Right lobe of liver (tissue), 6 donors: Measurements from ENCODE around the gene CLIP2. TPM values are rescaled to one million over a fixed set of nuclear protein-coding genes. Genes with fewer than 3 reads are reported as not detected.

Experiments used
- ATAC-seq, 4 donors: fragments of 200-7000 bp; cut with Tn5 transposase; one replicate each; pipeline ENCODE4 v1.9.1; 2020; ENCODE audit warnings: mild to moderate bottlenecking in 4 of 4, moderate library complexity in 4 of 4
- DNase-seq, 3 donors: peaks; one replicate each; pipeline ENCODE4 v3.0.0-alpha.2; 2020
- H3K27ac ChIP-seq, 3 donors: fragments of 200-600 bp; one replicate each; pipeline ENCODE4 v1.8.0; 2022
- H3K27me3 ChIP-seq, 2 donors: fragments of 200-600 bp; one replicate each; pipeline ENCODE4 v1.8.0; 2022
- H3K36me3 ChIP-seq, 4 donors: fragments of 200-600 bp; sonication (generic) in 1 of 4; one replicate each; pipeline versions ENCODE4 v1.5.1 to v1.8.0; 2017 to 2022; ENCODE audit warnings: control low read depth in 1 of 4
- H3K4me1 ChIP-seq, 4 donors: fragments of 200-600 bp; sonication (generic) in 1 of 4; one replicate each; pipeline versions ENCODE4 v1.5.1 to v1.8.0; 2017 to 2022; ENCODE audit warnings: control low read depth in 1 of 4
- H3K4me3 ChIP-seq, 3 donors: fragments of 200-600 bp; one replicate each; pipeline ENCODE4 v1.8.0; 2022
- H3K9me3 ChIP-seq, 4 donors: fragments of 200-600 bp; sonication (generic) in 1 of 4; one replicate each; pipeline versions ENCODE4 v1.5.1 to v1.8.0; 2017 to 2022; ENCODE audit warnings: control low read depth in 1 of 4
- POLR2A ChIP-seq: fragments of 450-650 bp; IDR thresholded peaks from one replicate; pipeline ENCODE4 v1.6.1; 2017; ENCODE audit warnings: antibody characterized with exemption, mild to moderate bottlenecking
- WGBS: methylation state at CpG from one replicate; pipeline ENCODE4 v1.1.6; 2018; ENCODE audit warnings: low coverage, low lambda C conversion rate; ENCODE audit not compliant: insufficient coverage; ENCODE audit errors: missing lambda C conversion rate; 5-methylcytosine and 5-hydroxymethylcytosine counted together
- intact Hi-C, 2 donors: fragments of 100-400 bp; cut with DNase I; formaldehyde crosslinking; loops; one replicate each; pipeline versions ENCODE4 v1.11.2 to v1.14.1; 2022
- total RNA-seq, 6 experiments: library from RNA; depleted of rRNA in 2 of 6; stranded (reverse); fragments of >200 nt in 2 of 6; fragmentation: NEBNext Ultra II Directional in 3 of 6; extraction: Animal tissue kit (Norgen Biotek cat#: 25700) in 3 of 6; gene quantifications; one replicate each; pipeline versions ENCODE4 v1.1.0 to v1.2.4, GENCODE V29; 2016 to 2023
- TF ChIP-seq, protein P1 (sequence below), 4 donors: fragments of 200-600 bp in 3 of 4; fragments of 450-650 bp in 1 of 4; IDR thresholded peaks; one replicate each; pipeline versions ENCODE4 v1.5.1 to v1.8.0; 2016 to 2022; ENCODE audit warnings: antibody characterized with exemption in 4 of 4, mild to moderate bottlenecking in 2 of 4
- donor health status: DM: no; HTN: yes; CAD: no.
- donor health status: DM: no; HTN: no; CAD: no.
- donor health status: DM: no; HTN: no; CAD: no.
- donor health status: DM: no; HTN: yes; CAD: no.
- donor health status: DM: no; HTN: yes; CAD: no.

The CLIP2 gene
- total RNA-seq, 6 experiments from 2014 or later, result 2.8 to 6.8 (median 4.2) TPM

DNA sequence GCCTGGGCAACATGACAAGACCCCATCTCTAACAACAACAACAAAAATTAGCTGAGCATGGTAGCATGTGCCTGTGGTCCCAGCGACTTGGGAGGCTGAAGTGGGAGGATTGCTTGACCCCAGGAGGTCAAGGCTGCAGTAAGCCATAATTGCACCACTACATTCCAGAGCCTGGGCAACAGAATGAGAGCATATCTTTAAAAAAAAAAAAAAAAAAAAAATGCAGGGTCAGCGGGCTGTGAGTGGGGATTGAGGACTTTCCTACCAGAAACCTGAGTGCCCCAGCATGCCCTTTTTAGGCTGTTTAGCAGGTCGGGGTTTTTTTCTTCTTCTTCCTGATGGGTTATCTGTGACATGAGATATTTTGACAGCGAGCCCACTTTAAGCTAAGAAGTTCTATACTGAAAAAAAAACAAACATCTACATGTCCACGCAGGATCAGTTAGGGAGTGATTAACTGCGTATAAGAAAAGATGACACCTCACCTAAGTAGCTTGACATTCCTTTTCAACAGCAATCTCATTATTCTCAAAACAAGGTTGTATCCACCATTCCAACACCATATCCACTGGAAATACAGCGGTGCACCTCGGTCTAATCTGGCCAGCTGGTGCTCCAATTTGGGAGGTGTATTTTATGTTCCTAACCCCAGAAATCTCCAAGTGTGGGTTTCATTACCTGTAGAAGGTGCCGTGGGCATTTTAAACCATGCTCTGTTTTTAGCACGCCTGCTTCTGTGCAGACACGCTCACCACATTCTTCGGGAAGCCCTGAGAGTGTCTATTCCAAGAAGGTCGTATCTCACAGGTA is 21.2 kb upstream of the CLIP2 start:
- Histone ChIP-seq H3K9me3 (no peaks in the 10 kb centered on the region), H3K27me3 (no peaks in the 10 kb centered on the region), H3K36me3 (no peaks in the 10 kb centered on the region), H3K4me3 (no peak overlapping the region), H3K4me1 (peaks cover 0 to 12% (median 0%) of the 10 kb centered on the region in 4 donors), H3K27ac (no peak overlapping the region)
- TF ChIP-seq POLR2A, result no peak
- TF ChIP-seq, protein P1, sequence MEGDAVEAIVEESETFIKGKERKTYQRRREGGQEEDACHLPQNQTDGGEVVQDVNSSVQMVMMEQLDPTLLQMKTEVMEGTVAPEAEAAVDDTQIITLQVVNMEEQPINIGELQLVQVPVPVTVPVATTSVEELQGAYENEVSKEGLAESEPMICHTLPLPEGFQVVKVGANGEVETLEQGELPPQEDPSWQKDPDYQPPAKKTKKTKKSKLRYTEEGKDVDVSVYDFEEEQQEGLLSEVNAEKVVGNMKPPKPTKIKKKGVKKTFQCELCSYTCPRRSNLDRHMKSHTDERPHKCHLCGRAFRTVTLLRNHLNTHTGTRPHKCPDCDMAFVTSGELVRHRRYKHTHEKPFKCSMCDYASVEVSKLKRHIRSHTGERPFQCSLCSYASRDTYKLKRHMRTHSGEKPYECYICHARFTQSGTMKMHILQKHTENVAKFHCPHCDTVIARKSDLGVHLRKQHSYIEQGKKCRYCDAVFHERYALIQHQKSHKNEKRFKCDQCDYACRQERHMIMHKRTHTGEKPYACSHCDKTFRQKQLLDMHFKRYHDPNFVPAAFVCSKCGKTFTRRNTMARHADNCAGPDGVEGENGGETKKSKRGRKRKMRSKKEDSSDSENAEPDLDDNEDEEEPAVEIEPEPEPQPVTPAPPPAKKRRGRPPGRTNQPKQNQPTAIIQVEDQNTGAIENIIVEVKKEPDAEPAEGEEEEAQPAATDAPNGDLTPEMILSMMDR (IDR thresholded peaks at IDR 0.05), result no peak
- 74% methylated on average over 10 of the region's 13 CpGs for WGBS
- ATAC-seq (no peak), DNase-seq (no peak)
- intact Hi-C loops, result no loop called here

DNA sequence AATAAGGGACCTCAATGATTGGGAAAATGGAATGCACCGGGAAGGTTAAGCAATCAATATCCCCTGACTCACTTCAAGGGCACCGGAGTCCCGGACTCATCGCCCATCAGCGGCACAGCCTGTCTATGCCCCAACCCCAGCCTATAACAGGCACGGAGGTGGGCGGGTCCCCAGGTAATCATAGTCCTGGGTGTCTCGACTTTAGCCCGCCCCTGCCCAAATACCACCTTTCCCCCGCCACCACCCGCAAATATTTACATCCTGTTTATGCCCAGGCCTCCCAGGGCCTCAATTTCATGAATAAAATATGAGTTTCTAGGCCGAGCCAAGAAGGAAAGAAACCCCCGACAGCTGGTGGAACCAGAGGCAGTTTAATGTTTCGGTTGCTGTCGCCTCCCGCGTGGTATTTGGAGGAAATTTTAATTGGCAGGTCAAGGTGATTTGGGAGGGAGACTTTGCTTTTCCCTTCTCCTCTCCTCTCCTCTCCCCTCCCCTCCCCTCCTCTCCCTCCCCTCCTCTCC is 19.4 kb upstream of the CLIP2 start:
- Histone ChIP-seq H3K36me3 (no peaks in the 10 kb centered on the region), H3K27ac (no peak overlapping the region), H3K27me3 (no peaks in the 10 kb centered on the region), H3K9me3 (no peaks in the 10 kb centered on the region), H3K4me3 (peak overlapping the region; percentile 36 to 67 (median 57)), H3K4me1 (peaks cover 0 to 6% (median 0%) of the 10 kb centered on the region in 4 donors)
- 0% methylated on average over 15 of the region's 17 CpGs for WGBS
- DNase-seq (peak in 2 of 3 donors; percentile 67 to 74), ATAC-seq (peak; percentile 77 to 90 (median 82))
- intact Hi-C loops, result loop anchor here in 1 of 2 donors (10.0 kb wide), 1 partner anchor 65 kb away; no protein-coding TSS in a partner anchor
- TF ChIP-seq POLR2A, result no peak
- TF ChIP-seq, protein P1 (IDR thresholded peaks at IDR 0.05), result no peak

DNA sequence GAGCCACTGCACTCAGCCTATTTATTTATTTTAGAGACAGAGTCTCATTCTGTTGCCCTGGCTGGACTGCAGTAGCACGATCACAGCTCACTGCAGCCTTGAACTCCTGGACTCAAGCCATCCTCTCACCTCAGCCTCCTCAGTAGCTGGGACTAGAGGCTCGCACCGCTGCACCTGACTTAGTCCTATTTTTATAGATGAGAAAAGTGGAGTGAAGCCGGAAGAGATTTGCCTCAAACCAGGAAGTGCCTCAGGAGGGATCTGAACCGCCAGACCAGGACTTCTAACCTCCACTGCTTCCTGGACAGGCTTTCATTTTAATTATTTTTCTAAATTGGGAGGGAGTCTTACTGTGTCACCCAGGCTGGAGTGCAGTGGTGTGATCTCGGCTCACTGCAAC is 17.5 kb upstream of the CLIP2 start:
- Histone ChIP-seq H3K9me3 (no peaks in the 10 kb centered on the region), H3K4me3 (no peak overlapping the region), H3K4me1 (peaks cover 0 to 6% (median 0%) of the 10 kb centered on the region in 4 donors), H3K27me3 (no peaks in the 10 kb centered on the region), H3K27ac (peak overlapping the region; percentile 62 to 67 (median 66)), H3K36me3 (no peaks in the 10 kb centered on the region)
- DNase-seq, result no peak
- WGBS, result 38% methylated on average over 4 of the region's 6 CpGs
- intact Hi-C loops, result loop anchor here in 1 of 2 donors (10.0 kb wide), 1 partner anchor 67 kb away; no protein-coding TSS in a partner anchor
- peak in 1 of 4 donors; percentile 8 for ATAC-seq
- TF ChIP-seq, protein P1 (IDR thresholded peaks at IDR 0.05), result no peak
- no peak for TF ChIP-seq POLR2A

DNA sequence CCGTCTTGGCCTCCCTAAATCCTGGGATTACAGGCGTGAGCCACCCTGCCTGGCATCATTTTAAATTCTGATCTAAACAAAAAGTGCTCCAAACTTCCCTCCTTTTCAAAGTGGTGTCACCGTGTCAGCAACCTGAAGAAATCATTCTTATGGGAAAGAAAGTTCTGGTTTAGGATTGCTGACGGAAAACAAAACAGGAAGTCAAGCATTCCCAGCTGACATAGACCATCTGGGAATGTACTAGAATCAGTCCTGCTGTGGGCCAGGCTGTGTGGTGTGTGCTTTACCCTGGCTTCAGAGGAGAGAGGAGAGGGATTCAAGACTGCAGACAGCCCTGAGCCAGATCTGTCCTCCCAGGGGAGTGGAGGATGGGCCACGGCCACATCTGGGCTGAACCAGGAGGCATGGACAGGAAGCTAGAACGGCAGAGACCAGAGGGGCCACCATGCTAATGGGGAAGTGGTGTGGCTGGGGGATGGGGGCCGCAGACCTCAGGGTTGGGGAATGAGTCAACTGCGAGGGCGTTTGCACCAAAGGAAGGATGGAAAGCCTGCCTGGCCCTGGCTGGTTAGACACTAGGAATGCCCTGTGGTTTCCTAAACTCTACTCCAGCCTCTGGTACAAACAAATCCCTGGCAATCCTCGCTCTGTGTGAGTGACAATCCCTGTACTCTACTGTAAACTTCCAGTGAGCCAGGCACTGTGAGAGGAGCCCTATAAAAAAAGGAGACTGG is 16.7 kb upstream of the CLIP2 start:
- DNase-seq (peak in 2 of 3 donors; percentile 59 to 66), ATAC-seq (peak; percentile 40 to 79 (median 66))
- H3K36me3 ChIP-seq, result no peaks in the 10 kb centered on the region
- intact Hi-C loops, result loop anchor here in 1 of 2 donors (10.0 kb wide), 1 partner anchor 68 kb away; no protein-coding TSS in a partner anchor
- TF ChIP-seq POLR2A, result peak; percentile 16
- TF ChIP-seq, protein P1 (IDR thresholded peaks at IDR 0.05), result no peak
- H3K9me3 ChIP-seq, result no peaks in the 10 kb centered on the region
- no peaks in the 10 kb centered on the region for H3K27me3 ChIP-seq
- no peak overlapping the region for H3K4me3 ChIP-seq
- H3K4me1 ChIP-seq, result peaks cover 0 to 6% (median 0%) of the 10 kb centered on the region in 4 donors
- peak overlapping the region; percentile 62 to 67 (median 66) for H3K27ac ChIP-seq
- 55% methylated on average over 6 of the region's 10 CpGs for WGBS
